Activated T-helper 1 cell treated with anti-CD3 and anti-CD28 coated beads, Interleukin-12 subunit alpha, Interleukin-12 subunit beta, Interleukin-2, Interleukin-4 antibody, amounts not matched to agents 30 ng/mL and 10 ng/mL and 1 ng/mL, durations not matched to agents 14 hours and 24 hours and 36 hours (primary cell): Measurements from ENCODE around the gene TP63. TPM values are rescaled to one million over a fixed set of nuclear protein-coding genes. Genes with fewer than 3 reads are reported as not detected.
"Not testable (repeated sequence)": the region's sequence is repeated elsewhere in the genome, so short reads cannot be mapped to it uniquely, and the experiment has no call there.

Experiments used
- DNase-seq: peaks from one replicate; pipeline ENCODE4 v3.0.0; 2021; ENCODE audit warnings: low spot score
- H3K27ac Mint-ChIP-seq: one replicate; pipeline ENCODE4 v1.8.0; 2021; ENCODE audit warnings: mild to moderate bottlenecking, mixed read lengths
- H3K27me3 Mint-ChIP-seq: one replicate; pipeline ENCODE4 v1.8.0; 2022; ENCODE audit warnings: mild to moderate bottlenecking, moderate library complexity, mixed read lengths; ENCODE audit not compliant: insufficient read depth
- H3K36me3 Mint-ChIP-seq: one replicate; pipeline ENCODE4 v1.8.0; 2021; ENCODE audit warnings: low read depth, mixed read lengths
- H3K4me1 Mint-ChIP-seq: one replicate; pipeline ENCODE4 v1.8.0; 2021; ENCODE audit warnings: low read depth, mixed read lengths
- H3K4me3 Mint-ChIP-seq: one replicate; pipeline ENCODE4 v1.8.0; 2021; ENCODE audit warnings: mild to moderate bottlenecking, moderate library complexity, mixed read lengths
- H3K9me3 Mint-ChIP-seq: one replicate; pipeline ENCODE4 v1.8.0; 2021; ENCODE audit warnings: mixed read lengths
- intact Hi-C: fragments of 100-400 bp; cut with micrococcal nuclease; formaldehyde crosslinking; loops from one replicate; pipeline ENCODE4 v1.15.1; 2024
- total RNA-seq: library from RNA; stranded (reverse); gene quantifications from 2 replicates; pipeline ENCODE4 v1.2.3, GENCODE V29; 2022

Gene TP63
- total RNA-seq: 0.51 and 0.67 TPM in 2 replicates

GRCh38 chr3:189631373-189631408, at the start of gene TP63:
TP63 (plus strand) TSS chr3:189631389; CDS start chr3:189631516, 127 bp downstream.
- intact Hi-C loops: loop anchor here (2.0 to 10.0 kb wide), 4 partner anchors 44 to 359 kb away; no protein-coding TSS in a partner anchor
- Mint-ChIP-seq H3K27me3 (peaks cover 2% of the 10 kb centered on the region), H3K4me1 (peaks cover 34% of the 10 kb centered on the region), H3K36me3 (peaks cover 2% of the 10 kb centered on the region), H3K4me3 (peak within 1 kb of the TSS; percentile 46), H3K27ac (peak within 1 kb of the TSS; percentile 20), H3K9me3 (no peaks in the 10 kb centered on the region)
- DNase-seq: no peak

GRCh38 chr3:189582179-189582578, 49.0 kb upstream of the TP63 start:
- Mint-ChIP-seq H3K27me3 (peaks cover 8% of the 10 kb centered on the region), H3K27ac (no peak overlapping the region), H3K9me3 (peaks cover 7% of the 10 kb centered on the region), H3K4me3 (no peak overlapping the region), H3K4me1 (peaks cover 8% of the 10 kb centered on the region), H3K36me3 (peaks cover 3% of the 10 kb centered on the region)
- intact Hi-C loops: no loop called here
- no peak for DNase-seq

GRCh38 chr3:189584645-189585044, 46.5 kb upstream of the TP63 start:
- Mint-ChIP-seq H3K27me3 (peaks cover 8% of the 10 kb centered on the region), H3K4me3 (no peak overlapping the region), H3K4me1 (peaks cover 14% of the 10 kb centered on the region), H3K36me3 (no peaks in the 10 kb centered on the region), H3K9me3 (no peaks in the 10 kb centered on the region), H3K27ac (no peak overlapping the region)
- no peak for DNase-seq
- intact Hi-C loops: loop anchor here (5.0 kb wide), 1 partner anchor 48 kb away; the partner anchor contains the start of gene TP63

GRCh38 chr3:189586941-189587663, 44.1 kb upstream of the TP63 start:
- peaks cover 1% of the 10 kb centered on the region for H3K36me3 Mint-ChIP-seq
- intact Hi-C loops: loop anchor here (1.0 to 5.0 kb wide), 3 partner anchors 22 to 58 kb away; partner anchors contain the start of gene TP63
- peaks cover 8% of the 10 kb centered on the region for H3K27me3 Mint-ChIP-seq
- peak overlapping the region; percentile 55 for H3K27ac Mint-ChIP-seq
- no peak for DNase-seq
- H3K4me1 Mint-ChIP-seq: peaks cover 14% of the 10 kb centered on the region
- H3K9me3 Mint-ChIP-seq: peaks cover 6% of the 10 kb centered on the region
- H3K4me3 Mint-ChIP-seq: no peak overlapping the region

- H3K36me3 Mint-ChIP-seq: peaks cover 1% of the 10 kb centered on the region
These were observed 43.5 kb upstream of the TP63 start for GRCh38 chr3:189587664-189588040.

GRCh38 chr3:189588070-189588469, 43.1 kb upstream of the TP63 start:
- intact Hi-C loops: loop anchor here (5.0 kb wide), 1 partner anchor 44 kb away; the partner anchor contains the start of gene TP63
- peaks cover 8% of the 10 kb centered on the region for H3K27me3 Mint-ChIP-seq
- no peak overlapping the region for H3K27ac Mint-ChIP-seq
- H3K4me3 Mint-ChIP-seq: no peak overlapping the region
- peaks cover 14% of the 10 kb centered on the region for H3K4me1 Mint-ChIP-seq
- H3K9me3 Mint-ChIP-seq: peaks cover 6% of the 10 kb centered on the region
- DNase-seq: no peak
- H3K36me3 Mint-ChIP-seq: peaks cover 1% of the 10 kb centered on the region

More at GRCh38 chr3:189587664-189588040, 43.5 kb upstream of the TP63 start:
- DNase-seq: no peak
- H3K4me3 Mint-ChIP-seq: no peak overlapping the region
- H3K27me3 Mint-ChIP-seq: peaks cover 8% of the 10 kb centered on the region
- peaks cover 14% of the 10 kb centered on the region for H3K4me1 Mint-ChIP-seq
- peaks cover 6% of the 10 kb centered on the region for H3K9me3 Mint-ChIP-seq
- H3K27ac Mint-ChIP-seq: no peak overlapping the region
- intact Hi-C loops: loop anchor here (1.0 to 5.0 kb wide), 3 partner anchors 23 to 58 kb away; partner anchors contain the start of gene TP63

GRCh38 chr3:189588475-189589178, 42.6 kb upstream of the TP63 start:
- intact Hi-C loops: loop anchor here (5.0 kb wide), 1 partner anchor 44 kb away; the partner anchor contains the start of gene TP63
- Mint-ChIP-seq H3K9me3 (peaks cover 6% of the 10 kb centered on the region), H3K4me1 (peaks cover 14% of the 10 kb centered on the region), H3K27me3 (peaks cover 8% of the 10 kb centered on the region), H3K27ac (no peak overlapping the region), H3K4me3 (no peak overlapping the region), H3K36me3 (peaks cover 1% of the 10 kb centered on the region)
- DNase-seq: no peak

- H3K4me3 Mint-ChIP-seq: no peak overlapping the region
- peaks cover 1% of the 10 kb centered on the region for H3K36me3 Mint-ChIP-seq
- peaks cover 6% of the 10 kb centered on the region for H3K9me3 Mint-ChIP-seq
- peaks cover 14% of the 10 kb centered on the region for H3K4me1 Mint-ChIP-seq
- intact Hi-C loops: loop anchor here (5.0 kb wide), 1 partner anchor 43 kb away; the partner anchor contains the start of gene TP63
- H3K27ac Mint-ChIP-seq: no peak overlapping the region
- H3K27me3 Mint-ChIP-seq: peaks cover 8% of the 10 kb centered on the region
- no peak for DNase-seq
These were observed 42.0 kb upstream of the TP63 start for GRCh38 chr3:189589179-189589569.

- DNase-seq: no peak
- Mint-ChIP-seq H3K9me3 (peaks cover 6% of the 10 kb centered on the region), H3K27me3 (peaks cover 6% of the 10 kb centered on the region), H3K4me3 (no peak overlapping the region), H3K27ac (no peak overlapping the region), H3K36me3 (peaks cover 1% of the 10 kb centered on the region), H3K4me1 (peaks cover 14% of the 10 kb centered on the region)
- intact Hi-C loops: no loop called here
These were observed 41.0 kb upstream of the TP63 start for GRCh38 chr3:189590223-189590622.

- Mint-ChIP-seq H3K9me3 (peaks cover 6% of the 10 kb centered on the region), H3K4me1 (no peaks in the 10 kb centered on the region), H3K36me3 (peaks cover 1% of the 10 kb centered on the region), H3K27me3 (no peaks in the 10 kb centered on the region), H3K4me3 (no peak overlapping the region), H3K27ac (no peak overlapping the region)
- no peak for DNase-seq
- intact Hi-C loops: no loop called here
These were observed 37.6 kb upstream of the TP63 start for GRCh38 chr3:189593581-189593980.

GRCh38 chr3:189596078-189596979, 34.9 kb upstream of the TP63 start:
- H3K4me3 Mint-ChIP-seq, DNase-seq, H3K36me3 Mint-ChIP-seq, H3K9me3 Mint-ChIP-seq, H3K27ac Mint-ChIP-seq, H3K27me3 Mint-ChIP-seq, intact Hi-C loops, H3K4me1 Mint-ChIP-seq: not testable (repeated sequence)

- H3K4me3 Mint-ChIP-seq: no peak overlapping the region
- H3K27ac Mint-ChIP-seq: no peak overlapping the region
- H3K36me3 Mint-ChIP-seq: no peaks in the 10 kb centered on the region
- H3K4me1 Mint-ChIP-seq: no peaks in the 10 kb centered on the region
- no peaks in the 10 kb centered on the region for H3K27me3 Mint-ChIP-seq
- no peaks in the 10 kb centered on the region for H3K9me3 Mint-ChIP-seq
- no peak for DNase-seq
- intact Hi-C loops: no loop called here
These were observed 33.3 kb upstream of the TP63 start for GRCh38 chr3:189597918-189598317.
